Stimulated activated CD4-positive, alpha-beta T cell treated with anti-CD3 and anti-CD28 coated beads, Interleukin-12 subunit alpha, Interleukin-12 subunit beta, amount 100 ng/mL, for 24 hours (primary cell): ENCODE measurements around the gene GNAI2.
"Not testable (repeated sequence)": the region's sequence is repeated elsewhere in the genome, so short reads cannot be mapped to it uniquely, and the experiment has no call there.

ENCODE experiments used
- DNase-seq, 2 experiments: peaks; one replicate each; pipeline ENCODE4 v3.0.0-alpha.2; 2020; ENCODE audit warnings: low read depth in 2 of 2

The GNAI2 gene

DNA sequence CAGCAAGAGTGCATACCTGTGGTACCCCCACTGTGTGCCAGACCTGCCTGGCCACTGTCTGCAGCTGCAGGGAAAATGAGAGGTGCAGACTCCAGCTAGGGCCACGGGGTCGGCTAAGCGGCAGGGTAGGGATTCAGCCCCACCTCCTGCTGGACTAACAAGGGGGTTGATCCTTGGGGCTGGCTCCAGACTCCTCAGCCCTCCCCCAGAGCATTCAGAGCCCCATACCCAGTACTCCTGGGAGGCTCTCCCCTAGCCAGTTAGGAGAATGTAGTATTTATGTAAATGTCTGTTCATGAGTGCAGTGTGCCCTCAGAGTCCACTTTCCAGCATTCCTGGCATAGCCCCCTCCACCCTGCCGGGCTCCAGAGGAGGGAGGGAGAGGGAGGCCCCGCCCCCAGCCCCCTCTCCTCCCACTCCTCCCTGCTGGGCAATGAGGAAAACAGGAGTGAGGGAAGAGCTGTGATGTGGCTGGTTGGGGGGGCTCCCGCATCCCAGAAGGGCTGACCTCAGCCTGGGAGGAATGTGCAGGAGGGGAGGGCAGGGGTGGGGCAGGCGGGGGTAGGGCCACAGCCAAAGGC is 28.5 kb downstream of the GNAI2 start:
- no peak for DNase-seq

DNA sequence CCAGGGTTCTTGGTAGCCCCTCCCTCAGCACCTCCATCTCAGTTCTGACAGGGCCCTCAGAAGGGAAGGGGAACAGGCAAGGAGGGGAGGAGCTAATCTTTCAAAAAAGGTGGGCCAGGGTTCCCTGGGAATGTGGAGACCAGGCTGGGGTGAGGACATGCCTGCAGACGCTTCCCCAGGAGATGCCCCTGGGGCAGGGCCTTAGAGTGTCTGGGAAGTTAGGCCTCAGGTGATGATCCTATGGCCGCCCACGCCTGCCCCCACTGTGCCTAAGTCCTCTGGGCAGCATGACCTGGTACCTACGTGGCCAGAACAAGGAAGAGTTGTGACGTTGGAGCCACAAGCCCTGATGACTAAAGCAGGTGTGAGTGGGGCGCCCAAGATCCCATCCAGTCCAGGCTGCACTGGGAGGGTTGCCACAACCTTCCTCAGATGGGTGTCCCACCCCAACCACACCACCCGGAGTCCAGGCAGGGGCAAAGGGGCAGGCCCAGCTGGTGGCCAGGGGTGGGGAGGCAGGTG is 29.0 kb downstream of the GNAI2 start:
- no peak for DNase-seq

DNA sequence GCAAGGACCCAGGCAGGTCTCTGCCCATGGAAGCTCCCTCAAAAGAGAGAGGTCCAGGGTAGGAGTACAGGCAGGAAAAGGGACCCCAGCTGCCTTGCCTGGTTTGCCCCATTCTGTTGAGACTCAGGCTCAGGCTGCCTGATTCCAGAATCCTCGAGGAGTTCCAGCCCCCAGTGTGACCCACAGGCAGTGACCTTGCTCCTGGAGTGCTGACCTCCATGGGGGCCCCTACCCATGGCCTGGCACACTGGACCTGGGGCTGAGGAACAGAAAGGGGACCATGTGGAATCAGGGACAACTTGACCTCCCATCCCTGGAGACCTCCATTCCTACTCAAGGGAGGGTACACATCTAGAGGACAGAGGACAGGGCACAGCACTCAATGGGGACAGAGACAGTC is 29.6 kb downstream of the GNAI2 start:
- DNase-seq: no peak

GRCh38 chr3:50266017-50266416 is 30.0 kb downstream of the GNAI2 start:
- DNase-seq: no peak

GRCh38 chr3:50266836-50267235 is 30.8 kb downstream of the GNAI2 start:
- DNase-seq: no peak

DNA sequence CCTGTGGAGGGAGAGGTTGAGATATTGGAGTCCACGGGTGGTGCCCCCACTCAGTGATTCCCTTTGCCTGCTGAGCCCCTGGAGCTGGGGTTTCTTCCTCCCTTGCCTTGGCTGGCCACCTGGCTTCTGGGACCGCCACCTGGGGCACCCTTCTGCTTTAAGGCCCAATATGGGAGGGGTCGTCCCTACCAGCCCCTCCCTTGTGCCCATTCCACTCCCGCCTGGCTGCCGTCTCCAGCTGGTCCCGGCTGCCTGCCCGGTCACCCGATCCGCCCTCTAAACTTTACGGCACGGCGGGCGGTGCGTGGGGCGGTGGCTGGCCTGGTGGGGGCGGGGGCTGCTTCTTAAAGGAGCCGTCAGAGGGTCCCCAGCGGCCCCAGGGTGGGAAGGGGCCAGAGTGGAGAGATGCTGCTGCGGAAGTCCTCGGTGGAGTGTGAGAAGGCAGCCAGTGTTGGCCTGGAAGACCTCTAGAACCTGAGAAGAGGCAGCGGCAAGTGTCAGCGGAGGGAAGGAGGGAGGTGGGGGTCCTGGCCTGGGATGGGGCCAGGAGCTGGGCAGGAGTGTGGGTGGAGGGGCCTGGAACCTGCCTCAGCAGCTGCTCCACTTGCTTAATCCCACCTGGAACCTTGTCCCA is 31.4 kb downstream of the GNAI2 start:
- DNase-seq: no peak

- DNase-seq: no peak
Measured at GRCh38 chr3:50268276-50268675, 32.3 kb downstream of the GNAI2 start.

- no peak for DNase-seq
Measured at GRCh38 chr3:50268703-50269451, 32.9 kb downstream of the GNAI2 start, which contains the start of gene SEMA3B. Gene SEMA3B, plus strand, starts transcription at chr3:50269147. Its CDS starts 94 bp downstream, at chr3:50269241.

DNA sequence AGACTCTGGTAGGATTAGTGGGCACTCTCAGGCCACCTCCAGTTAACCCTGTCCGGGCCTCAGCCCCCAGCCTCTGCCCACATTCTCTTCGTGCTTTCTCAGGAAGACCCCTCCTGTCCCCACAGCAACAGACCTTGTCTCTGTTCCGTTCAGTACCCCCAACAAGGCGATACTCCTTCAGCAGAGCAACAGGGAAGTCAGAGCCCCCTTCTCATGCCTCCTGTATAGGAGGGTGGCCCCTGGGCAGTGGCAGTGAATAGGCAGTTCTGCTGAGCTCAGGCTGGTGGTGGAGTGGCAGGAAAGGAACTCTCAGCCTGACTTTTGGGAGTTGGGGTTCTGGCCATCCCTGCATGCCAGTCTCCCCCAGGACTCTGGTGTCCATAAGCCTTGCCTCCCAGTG is 33.5 kb downstream of the GNAI2 start:
- no peak for DNase-seq

DNA sequence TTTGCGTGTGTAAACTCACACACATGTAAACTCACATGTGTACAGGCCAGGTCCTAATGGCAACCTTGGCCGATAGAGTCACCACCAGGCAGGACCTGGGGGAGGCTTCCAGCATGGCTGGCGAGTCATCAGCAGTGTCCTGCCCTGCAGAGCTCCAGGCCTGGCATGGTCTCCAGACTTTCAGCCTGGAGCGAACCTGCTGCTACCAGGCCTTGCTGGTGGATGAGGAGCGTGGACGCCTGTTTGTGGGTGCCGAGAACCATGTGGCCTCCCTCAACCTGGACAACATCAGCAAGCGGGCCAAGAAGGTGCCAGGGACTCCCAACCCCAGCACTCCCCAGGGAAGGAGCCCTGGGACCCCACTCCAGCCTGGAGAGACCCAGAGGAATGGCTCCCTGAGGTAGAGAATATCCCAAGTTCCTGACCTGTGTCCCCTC is 34.0 kb downstream of the GNAI2 start:
- DNase-seq: no peak

GRCh38 chr3:50270422-50271224 is 34.6 kb downstream of the GNAI2 start:
- no peak for DNase-seq

DNA sequence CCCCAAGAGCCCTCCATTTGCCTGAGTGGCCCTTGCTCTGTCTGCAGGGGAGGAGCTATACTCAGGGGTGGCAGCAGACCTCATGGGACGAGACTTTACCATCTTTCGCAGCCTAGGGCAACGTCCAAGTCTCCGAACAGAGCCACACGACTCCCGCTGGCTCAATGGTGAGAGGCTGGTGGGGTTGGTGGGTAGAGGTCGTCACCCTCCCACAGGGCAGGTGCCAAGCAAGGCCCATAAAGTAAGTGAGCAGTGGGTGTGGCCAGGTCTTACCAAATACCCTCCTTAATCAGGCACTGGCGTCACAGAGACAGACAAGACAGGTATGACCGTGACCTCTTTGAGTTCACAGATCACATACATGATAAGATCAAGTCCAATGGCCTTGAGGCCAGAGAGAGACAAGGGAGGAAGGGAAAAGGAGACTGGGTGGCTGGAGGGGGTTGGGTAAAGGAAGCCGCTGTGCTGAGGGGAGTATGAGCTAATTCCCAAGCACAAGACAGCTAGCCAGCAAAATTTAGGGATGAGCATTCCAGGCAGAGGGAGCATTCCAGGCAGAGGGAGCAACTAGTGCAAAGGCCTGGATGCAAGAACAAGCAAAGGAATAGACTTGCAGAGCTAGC is 35.4 kb downstream of the GNAI2 start:
- DNase-seq: no peak

DNA sequence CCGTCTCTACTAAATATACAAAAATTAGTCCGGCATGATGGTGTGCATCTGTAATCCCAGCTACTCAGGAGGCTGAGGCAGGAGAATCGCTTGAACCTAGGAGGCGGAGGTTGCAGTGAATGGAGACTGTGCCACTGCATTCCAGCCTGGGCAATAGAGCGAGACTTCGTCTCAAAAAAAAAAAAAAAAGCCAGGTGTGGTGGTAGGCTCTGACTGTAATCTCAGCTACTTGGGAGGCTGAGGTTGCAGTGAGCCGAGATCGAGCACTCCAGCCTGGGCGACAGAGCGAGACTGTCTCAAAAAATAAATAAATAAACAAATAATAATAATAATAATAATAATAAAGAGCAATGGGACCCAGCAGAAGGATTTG is 36.5 kb downstream of the GNAI2 start:
- not testable (repeated sequence) for DNase-seq

DNA sequence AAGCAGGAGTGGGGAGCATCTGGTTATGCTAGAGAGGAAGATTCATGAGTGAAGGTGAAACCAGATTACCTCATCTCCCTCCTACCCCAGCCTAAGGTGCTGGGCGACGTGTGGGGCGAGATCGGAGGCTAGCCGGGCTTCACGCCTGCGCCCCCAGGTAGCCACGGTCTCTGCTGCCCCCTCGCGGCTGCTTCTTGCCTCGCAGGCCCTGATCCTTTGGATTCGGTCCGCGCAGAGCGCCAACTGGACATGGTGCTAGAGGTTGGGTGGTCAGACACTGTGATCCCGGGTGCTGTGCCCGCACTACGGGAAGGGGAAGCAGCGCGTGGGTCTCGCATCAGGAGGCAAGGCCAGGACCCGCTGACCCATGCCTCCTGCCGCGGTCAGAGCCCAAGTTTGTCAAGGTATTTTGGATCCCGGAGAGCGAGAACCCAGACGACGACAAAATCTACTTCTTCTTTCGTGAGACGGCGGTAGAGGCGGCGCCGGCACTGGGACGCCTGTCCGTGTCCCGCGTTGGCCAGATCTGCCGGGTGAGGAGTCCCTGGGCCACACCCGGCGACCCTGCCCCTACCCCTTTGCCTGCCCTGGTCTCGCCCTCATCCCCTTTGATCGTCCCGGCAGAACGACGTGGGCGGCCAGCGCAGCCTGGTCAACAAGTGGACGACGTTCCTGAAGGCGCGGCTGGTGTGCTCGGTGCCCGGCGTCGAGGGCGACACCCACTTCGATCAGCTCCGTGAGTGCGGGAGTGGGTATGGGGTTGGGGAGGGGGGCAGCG is 37.1 kb downstream of the GNAI2 start:
- DNase-seq: peak; percentile 76 to 90

GRCh38 chr3:50273689-50274065 is 37.7 kb downstream of the GNAI2 start:
- no peak for DNase-seq

GRCh38 chr3:50274371-50275104 is 38.5 kb downstream of the GNAI2 start:
- DNase-seq: peak; percentile 48 to 79

DNA sequence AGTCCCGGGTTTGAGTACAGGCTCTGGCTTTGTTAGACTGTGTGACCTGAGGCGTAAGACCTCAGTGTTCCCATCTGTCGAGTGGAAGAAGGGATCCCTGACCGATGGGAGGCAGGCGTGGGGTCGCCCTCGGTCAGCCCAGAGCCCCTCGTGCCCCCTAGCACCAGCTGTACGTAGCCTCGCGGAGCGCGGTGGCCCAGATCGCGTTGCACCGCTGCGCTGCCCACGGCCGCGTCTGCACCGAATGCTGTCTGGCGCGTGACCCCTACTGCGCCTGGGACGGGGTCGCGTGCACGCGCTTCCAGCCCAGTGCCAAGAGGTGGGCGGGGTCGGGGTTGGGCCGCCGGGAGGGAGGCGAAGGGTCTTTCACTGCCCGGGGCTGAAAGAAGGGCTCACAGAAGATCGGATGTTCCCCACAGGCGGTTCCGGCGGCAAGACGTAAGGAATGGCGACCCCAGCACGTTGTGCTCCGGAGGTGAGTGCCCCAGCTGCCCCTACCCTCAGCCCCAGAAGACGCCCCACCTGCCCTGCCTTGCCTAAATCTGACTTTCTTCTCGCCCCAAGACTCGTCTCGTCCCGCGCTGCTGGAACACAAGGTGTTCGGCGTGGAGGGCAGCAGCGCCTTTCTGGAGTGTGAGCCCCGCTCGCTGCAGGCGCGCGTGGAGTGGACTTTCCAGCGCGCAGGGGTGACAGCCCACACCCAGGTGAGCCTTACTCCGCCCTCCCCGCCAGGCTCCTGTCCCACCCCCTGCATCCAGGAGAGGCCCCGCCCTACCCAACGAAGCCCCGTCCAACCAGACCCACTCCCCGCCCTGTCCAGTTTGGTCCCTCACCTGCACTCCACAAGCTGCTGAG is 39.4 kb downstream of the GNAI2 start:
- no peak for DNase-seq

DNA sequence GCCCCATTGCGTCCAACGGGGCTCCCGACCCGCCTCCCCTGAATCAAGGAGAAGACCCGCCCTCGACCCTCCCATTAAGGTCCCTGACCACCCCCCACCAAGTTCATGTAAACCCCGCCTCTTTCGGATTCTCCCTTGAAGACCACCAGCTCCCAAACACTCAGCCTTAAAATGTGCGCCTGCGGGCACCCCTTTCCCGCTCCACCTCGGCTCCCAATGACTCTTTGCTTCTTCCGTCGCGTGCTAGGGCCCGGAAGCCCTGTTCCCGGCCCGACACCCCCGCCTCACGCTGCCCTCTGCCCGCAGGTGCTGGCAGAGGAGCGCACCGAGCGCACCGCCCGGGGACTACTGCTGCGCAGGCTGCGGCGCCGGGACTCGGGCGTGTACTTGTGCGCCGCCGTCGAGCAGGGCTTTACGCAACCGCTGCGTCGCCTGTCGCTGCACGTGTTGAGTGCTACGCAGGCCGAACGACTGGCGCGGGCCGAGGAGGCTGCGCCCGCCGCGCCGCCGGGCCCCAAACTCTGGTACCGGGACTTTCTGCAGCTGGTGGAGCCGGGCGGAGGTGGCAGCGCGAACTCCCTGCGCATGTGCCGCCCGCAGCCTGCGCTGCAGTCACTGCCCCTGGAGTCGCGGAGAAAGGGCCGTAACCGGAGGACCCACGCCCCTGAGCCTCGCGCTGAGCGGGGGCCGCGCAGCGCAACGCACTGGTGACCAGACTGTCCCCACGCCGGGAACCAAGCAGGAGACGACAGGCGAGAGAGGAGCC is 40.2 kb downstream of the GNAI2 start:
- DNase-seq: no peak

GRCh38 chr3:50276762-50277101 is 40.7 kb downstream of the GNAI2 start:
- no peak for DNase-seq
